AG04450 (cell line): ENCODE measurements around the gene SNED1. TPM values are rescaled to one million over a fixed set of nuclear protein-coding genes. Genes with fewer than 3 reads are reported as not detected.

ENCODE experiments used
- CTCF ChIA-PET: fragments of 300-600, 350-600 bp; formaldehyde crosslinking; extraction: SDS; loops from one replicate; lab custom pipeline; 2022; ENCODE audit warnings: antibody characterized with exemption, inconsistent platforms; lab: Charles Lee
- POLR2A ChIA-PET: fragments of 350-600 bp; formaldehyde crosslinking; extraction: SDS; loops from one replicate; lab custom pipeline; 2021; ENCODE audit warnings: antibody characterized with exemption, inconsistent platforms; lab: Yijun Ruan, JAX
- DNase-seq: peaks from one replicate; pipeline ENCODE4 v3.0.0-alpha.2; 2011; ENCODE audit warnings: low read depth, low spot score
- H3K27ac ChIP-seq: one replicate; pipeline ENCODE4 v1.5.1; 2012; ENCODE audit warnings: low read depth, low read length, control low read depth
- H3K27me3 ChIP-seq: one replicate; pipeline ENCODE4 v1.6.0; 2012; ENCODE audit warnings: low read length; ENCODE audit not compliant: control insufficient read depth, insufficient read depth
- H3K4me3 ChIP-seq: 2 replicates; pipeline ENCODE4 v1.5.1; 2011; ENCODE audit warnings: mild to moderate bottlenecking, low read depth, low read length, control low read depth
- H3K9me3 ChIP-seq: 2 replicates; pipeline ENCODE4 v1.5.1; 2012; ENCODE audit warnings: low read length; ENCODE audit not compliant: control insufficient read depth, insufficient read depth
- CTCF ChIP-seq: IDR thresholded peaks from 2 replicates; pipeline ENCODE4 v1.5.1; 2011; ENCODE audit warnings: low read depth, low read length, control low read depth, inconsistent platforms
- polyA plus RNA-seq: library from polyadenylated mRNA; depleted of rRNA; stranded (reverse); fragments of >200 nt; gene quantifications from 2 replicates; pipeline ENCODE4 v1.2.3, GENCODE V29; 2011

Gene SNED1
- polyA plus RNA-seq, 1 experiment: 1.6 TPM

GRCh38 chr2:241094924-241095420 lies 96.6 kb downstream of the SNED1 start:
- DNase-seq: no peak
- POLR2A ChIA-PET: no interaction called here
- Histone ChIP-seq H3K27ac (no peak overlapping the region), H3K4me3 (no peak overlapping the region), H3K9me3 (no peaks in the 10 kb centered on the region), H3K27me3 (no peaks in the 10 kb centered on the region)
- CTCF ChIA-PET: interaction anchor here (2.0 kb wide), 1 partner anchor 17 kb away, joined by 5 read pairs; no protein-coding TSS in a partner anchor
- TF ChIP-seq CTCF: no peak

GRCh38 chr2:241095594-241096290 lies 97.3 kb downstream of the SNED1 start:
- Histone ChIP-seq H3K9me3 (no peaks in the 10 kb centered on the region), H3K4me3 (no peak overlapping the region), H3K27ac (no peak overlapping the region), H3K27me3 (no peaks in the 10 kb centered on the region)
- POLR2A ChIA-PET: no interaction called here
- CTCF ChIA-PET: interaction anchor here (2.0 kb wide), 1 partner anchor 18 kb away, joined by 5 read pairs; no protein-coding TSS in a partner anchor
- no peak for TF ChIP-seq CTCF
- no peak for DNase-seq

GRCh38 chr2:241096979-241097378 lies 98.6 kb downstream of the SNED1 start:
- no peaks in the 10 kb centered on the region for H3K27me3 ChIP-seq
- ChIA-PET CTCF (no interaction called here), POLR2A (no interaction called here)
- TF ChIP-seq CTCF: no peak
- no peak for DNase-seq
- no peaks in the 10 kb centered on the region for H3K9me3 ChIP-seq
- no peak overlapping the region for H3K4me3 ChIP-seq
- no peak overlapping the region for H3K27ac ChIP-seq

- no peaks in the 10 kb centered on the region for H3K9me3 ChIP-seq
- POLR2A ChIA-PET: no interaction called here
- no peak overlapping the region for H3K4me3 ChIP-seq
- DNase-seq: no peak
- H3K27ac ChIP-seq: no peak overlapping the region
- H3K27me3 ChIP-seq: no peaks in the 10 kb centered on the region
- CTCF ChIA-PET: no interaction called here
- no peak for TF ChIP-seq CTCF
These were observed 100.8 kb downstream of the SNED1 start for GRCh38 chr2:241099246-241099645.

GRCh38 chr2:241102239-241102803 lies 103.9 kb downstream of the SNED1 start, which contains the start of gene MTERF4:
MTERF4 (minus strand) TSS chr2:241102287; CDS start chr2:241102273, 14 bp downstream.
- no peaks in the 10 kb centered on the region for H3K9me3 ChIP-seq
- peak; percentile 8 for DNase-seq
- ChIA-PET CTCF (interaction anchor here (1.5 kb wide), 1 partner anchor 187 kb away, joined by 3 read pairs; no protein-coding TSS in a partner anchor), POLR2A (interaction anchor here (0.8 to 1.2 kb wide), 3 partner anchors 47 to 213 kb away, joined by 3 to 8 read pairs (median 3); partner anchors contain the start of gene PASK)
- no peak for TF ChIP-seq CTCF
- no peaks in the 10 kb centered on the region for H3K27me3 ChIP-seq
- peak within 1 kb of the TSS; percentile 48 for H3K27ac ChIP-seq
- H3K4me3 ChIP-seq: peak within 1 kb of the TSS; percentile 83
